ENCODE data around the gene GALNT13.

The GALNT13 gene

DNA sequence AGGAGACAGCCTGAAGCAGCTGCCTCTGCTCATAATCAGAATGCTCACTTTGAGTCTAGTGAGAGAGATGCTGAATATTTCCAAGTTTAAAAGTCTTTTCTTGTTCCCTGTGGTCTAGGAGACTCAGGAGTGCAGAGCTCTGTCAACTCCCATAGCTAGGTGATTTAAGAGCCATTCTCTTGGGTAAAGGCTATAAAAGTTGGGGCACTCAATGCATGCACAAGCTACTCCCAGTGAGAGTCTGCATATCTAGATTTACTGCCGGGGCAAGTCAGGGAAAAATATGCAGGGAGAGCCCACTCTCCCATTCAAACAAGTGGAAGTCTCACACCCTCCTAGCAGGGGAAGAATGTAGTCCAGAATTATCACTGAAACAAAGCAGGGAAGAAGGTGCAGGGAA lies 418.1 kb downstream of the GALNT13 start:
- no peak for DNase-seq (ENCODE audit: extremely low read depth in 1 of 2, low read depth in 1 of 2)

DNA sequence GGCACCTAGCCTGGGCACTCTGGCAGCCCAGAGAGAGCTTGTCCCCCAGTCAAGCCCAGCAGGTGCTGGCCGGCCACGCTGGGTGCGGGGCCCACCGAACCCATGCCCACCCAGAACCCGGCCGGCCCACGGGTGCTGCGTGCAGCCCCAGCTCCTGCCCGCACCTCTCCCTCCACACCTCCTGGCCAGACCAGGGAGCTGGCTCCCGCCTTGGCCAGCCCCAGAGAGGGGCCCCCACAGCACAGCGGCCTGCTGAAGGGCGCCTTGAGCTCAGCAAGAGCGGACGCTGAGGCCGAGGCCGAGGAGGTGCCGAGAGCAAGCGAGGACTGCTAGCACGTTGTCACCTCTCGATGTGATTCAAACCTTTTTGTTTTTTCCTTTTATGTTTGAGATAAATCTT lies 419.8 kb downstream of the GALNT13 start:
- DNase-seq (ENCODE audit: extremely low read depth in 1 of 2, low read depth in 1 of 2), result no peak

DNA sequence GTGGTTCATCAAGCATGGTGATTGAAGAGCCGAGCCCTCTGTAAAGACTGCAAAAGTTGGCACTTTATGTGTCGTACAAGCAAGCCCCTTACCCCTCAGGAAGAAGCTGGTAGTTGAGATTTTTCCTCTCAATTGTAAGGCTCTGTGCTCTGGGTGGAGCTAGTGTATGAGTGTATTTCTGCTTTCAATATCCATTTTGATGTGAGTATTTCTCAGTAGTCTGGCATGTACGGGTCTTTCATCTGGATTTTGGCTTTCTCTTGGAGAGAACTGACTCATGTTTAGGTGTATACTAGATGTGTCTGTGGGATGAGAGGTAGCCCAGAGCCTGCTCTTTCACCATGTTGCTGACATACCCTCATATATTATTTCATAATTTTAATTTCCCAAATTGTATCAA lies 420.2 kb downstream of the GALNT13 start:
- DNase-seq (ENCODE audit: extremely low read depth in 1 of 2, low read depth in 1 of 2), result no peak

DNA sequence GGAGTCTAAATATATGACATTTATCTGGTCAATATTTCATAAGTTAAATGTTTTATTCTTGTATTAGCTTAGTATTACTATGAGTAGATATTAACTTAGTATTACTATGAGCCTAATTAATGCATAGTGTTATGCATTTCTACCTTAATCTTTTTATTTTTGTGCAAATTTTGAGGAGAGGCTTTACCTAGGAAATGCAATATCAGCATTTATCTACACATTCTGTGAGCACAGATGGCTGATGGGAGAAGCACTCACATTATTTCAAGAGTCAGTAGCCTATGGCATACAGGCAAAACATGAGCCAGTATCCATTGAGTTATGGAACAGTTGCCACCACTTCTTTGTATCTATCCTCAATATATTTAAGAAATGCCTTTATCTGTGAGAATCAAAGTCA lies 422.1 kb downstream of the GALNT13 start:
- no peak for DNase-seq (ENCODE audit: extremely low read depth in 1 of 2, low read depth in 1 of 2)

DNA sequence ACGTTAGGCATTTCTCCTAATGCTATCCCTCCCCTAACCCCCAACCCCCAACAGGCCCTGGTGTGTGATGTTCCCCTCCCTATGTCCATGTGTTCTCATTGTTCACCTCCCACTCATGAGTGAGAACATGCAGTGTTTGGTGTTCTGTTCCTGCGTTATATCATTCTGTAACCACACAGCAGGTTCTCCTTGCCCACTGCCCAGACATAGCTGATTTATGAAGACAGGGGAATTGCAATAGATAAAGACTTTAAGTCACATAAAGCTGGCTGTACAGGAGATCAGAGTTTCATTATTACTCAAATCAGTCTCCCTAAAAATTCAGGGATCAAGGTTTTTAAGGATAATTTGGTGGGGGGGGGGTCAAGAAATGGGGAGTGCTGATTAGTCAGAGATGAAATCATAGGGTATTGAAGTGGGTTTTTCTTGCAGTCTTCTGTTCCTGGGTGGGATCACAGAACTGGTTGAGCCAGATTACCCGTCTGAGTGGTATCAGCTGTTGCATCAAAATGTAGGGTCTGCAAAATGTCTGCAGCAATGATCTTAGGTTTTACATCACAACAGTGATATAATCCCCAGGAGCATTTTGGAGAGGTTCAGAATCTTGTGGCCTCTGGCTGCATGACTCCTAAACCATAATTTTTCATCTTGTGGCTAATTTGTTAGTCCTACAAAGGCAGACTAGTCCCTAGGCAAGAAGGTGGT lies 434.7 kb downstream of the GALNT13 start:
- DNase-seq (ENCODE audit: extremely low read depth in 1 of 2, low read depth in 1 of 2), result no peak

DNA sequence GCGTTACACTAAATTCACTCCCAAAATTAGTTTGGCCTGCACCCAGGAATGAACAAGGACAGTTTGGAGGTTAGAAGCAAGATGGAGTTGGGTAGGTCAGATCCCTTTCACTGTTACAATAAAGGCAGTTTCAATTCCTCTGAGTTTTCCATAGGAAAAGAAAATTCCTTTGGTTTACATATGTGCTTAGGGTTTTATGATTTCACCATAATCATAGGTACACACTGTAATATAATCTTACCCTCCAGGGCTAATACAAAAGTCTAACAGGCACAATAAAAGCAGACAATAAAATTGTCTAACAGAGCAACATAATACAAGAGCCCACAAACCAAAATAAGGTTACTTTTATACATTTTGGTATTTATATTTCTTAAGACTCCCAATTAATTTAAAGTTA lies 435.3 kb downstream of the GALNT13 start:
- no peak for DNase-seq (ENCODE audit: extremely low read depth in 1 of 2, low read depth in 1 of 2)

DNA sequence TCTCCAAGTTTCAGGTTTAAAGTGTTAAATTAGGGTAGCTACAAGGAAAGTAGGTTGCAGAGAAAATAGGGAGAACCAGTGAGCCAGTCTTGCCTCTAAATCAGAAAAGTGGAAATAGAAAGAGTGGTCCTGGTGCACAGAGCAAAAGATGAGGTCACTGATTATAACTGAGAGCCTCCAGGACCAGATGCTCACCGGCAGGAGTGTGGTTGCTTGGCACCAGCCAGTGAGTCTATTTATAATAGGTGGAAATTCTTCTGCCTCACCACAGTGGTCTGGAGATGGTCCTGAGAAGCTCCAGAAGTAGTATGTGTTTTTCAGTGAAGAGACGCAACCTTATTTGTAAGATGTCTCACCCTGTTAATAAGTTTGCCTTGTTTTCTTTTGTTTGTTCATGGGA lies 452.9 kb downstream of the GALNT13 start:
- DNase-seq (ENCODE audit: extremely low read depth in 1 of 2, low read depth in 1 of 2), result no peak

DNA sequence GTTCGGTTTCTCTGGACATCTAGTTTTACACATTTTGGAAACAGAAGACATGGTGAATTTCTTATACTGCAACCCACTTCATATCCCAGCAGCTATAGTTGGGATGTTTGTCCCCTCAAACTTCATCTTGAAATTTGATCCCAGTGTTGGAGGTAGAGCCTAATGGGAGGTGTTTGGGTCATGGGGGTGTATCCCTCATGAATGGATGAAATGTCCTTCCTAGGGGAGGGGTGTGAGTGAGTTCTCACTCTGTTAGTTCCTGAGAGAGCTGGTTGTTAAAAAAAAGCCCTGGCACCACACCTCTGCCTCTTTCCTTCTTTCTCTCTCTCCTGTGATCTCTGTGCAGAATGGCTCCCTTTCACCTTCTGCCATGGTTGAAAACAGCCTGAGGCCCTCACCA lies 457.8 kb downstream of the GALNT13 start:
- DNase-seq (ENCODE audit: extremely low read depth in 1 of 2, low read depth in 1 of 2), result no peak

DNA sequence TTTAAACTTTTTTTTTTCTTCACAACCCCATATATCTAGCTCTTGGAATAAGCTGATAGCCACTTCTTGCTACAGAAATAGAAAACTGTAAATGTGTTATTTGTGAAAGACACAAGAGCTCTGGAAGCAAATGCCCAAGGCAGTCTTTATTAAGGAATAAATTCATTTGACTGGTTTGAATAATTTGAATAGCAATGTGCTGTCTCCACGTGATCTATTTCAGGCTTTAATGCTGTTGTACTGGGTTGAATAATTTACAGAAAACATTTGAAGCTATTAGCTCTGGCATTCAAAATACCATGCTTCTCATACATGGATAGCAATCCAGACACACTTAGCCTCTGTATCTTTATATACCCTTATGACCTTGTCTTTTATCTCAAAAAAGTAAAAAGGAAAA lies 460.1 kb downstream of the GALNT13 start:
- no peak for DNase-seq (ENCODE audit: extremely low read depth in 1 of 2, low read depth in 1 of 2)

DNA sequence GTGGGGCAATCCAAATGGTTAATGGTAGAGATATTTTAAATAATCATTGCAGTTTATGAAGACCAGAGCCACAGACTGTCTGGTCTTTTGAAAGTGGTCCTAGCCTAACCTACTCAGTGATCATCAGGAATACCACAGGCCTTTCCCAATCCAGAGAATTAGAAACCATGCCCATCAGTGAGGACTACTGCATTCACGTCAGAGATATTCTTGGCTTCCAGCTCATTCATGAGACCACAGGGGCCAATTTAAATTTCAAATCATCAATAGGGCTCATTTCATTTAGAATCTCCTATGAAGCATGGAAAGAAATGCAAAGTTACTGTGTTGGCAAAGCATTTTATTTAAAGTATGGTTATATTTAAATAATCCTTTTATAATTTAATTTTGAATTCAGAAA lies 464.5 kb downstream of the GALNT13 start:
- DNase-seq (ENCODE audit: extremely low read depth in 1 of 2, low read depth in 1 of 2), result no peak

DNA sequence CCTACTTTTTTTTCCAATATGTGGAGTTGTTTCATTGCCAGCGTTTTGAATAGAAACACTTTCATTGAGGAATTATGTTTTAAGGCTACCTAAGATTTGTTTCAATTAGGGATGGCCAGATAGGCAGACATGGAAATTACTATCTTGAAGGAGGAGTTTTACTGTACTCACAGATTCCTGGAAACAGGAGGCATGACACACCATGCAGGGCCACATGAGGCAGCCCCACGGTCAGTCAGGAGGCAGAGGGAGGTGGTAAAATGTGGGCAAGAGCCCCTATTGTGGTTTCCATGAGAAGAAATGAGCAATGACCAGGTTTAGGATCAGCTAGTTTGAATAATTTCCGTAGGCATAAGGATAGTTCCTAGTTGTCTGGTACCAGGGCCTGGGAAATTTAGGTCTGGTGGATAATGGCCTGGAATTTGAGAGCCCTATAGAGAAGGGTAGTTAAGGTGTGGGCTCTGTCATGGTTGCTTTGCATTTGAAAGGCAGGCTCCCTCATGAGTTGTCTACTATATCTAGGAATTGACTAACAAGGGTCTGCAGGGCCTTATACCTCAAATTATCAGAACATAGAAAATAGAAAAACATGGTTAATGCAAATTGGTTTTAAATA lies 466.7 kb downstream of the GALNT13 start:
- DNase-seq (ENCODE audit: extremely low read depth in 1 of 2, low read depth in 1 of 2), result no peak

DNA sequence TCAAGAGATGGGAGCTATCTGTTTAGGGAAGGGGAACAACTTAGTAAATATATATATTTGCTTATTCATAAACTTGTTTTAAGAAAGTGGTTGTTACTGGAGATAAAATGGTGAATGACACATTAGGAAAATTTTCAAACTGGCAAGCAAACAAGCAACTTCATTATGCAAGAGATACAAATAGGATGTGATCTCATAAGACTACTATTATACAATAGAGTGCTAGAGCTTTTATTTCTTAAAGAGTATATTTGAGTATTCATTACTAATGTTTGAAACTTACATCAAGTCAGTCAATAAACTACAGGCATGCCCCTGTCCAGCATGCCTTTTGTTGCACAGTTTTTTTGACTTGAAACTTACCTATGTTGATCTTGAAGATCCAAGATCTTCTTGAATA lies 471.6 kb downstream of the GALNT13 start:
- no peak for DNase-seq (ENCODE audit: extremely low read depth in 1 of 2, low read depth in 1 of 2)

DNA sequence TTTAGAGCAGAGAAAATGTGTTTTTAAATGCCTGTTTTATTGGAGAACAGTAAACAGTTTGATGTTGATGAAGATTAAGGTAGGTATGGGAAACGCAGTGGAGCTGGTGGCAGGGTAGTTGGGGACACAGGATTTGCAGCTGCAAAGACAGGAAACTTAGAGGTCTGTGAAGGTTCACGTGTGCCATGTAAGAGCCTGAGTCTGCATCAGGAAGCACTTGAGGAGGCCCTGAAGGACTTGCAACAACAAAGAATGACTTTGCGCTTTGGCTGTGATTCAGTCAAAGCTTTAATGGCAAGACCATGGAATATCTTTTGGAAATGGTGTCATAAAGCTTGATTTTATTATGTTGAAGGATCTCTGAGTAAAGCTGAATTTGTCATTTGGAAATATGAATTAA lies 479.2 kb downstream of the GALNT13 start:
- no peak for DNase-seq (ENCODE audit: extremely low read depth in 1 of 2, low read depth in 1 of 2)

DNA sequence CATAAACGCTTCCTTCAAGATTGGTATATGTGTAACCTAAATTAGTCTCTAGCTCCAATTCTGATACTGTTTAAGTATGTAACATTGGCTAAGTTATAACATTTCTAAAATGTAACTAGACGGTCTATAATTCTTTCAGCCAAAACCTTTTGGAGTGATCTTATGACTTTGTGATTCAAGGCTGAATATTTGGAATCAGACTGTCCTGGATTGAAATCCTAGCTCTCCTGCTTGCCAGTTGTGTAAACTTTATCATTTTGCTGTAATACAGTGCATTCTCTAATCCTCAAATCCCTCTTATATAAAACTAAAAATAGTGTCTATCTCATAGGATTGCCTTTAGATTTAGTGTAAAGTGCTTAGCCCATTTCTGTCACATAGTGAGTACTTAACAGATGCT lies 489.6 kb downstream of the GALNT13 start:
- DNase-seq (ENCODE audit: extremely low read depth in 1 of 2, low read depth in 1 of 2), result no peak

DNA sequence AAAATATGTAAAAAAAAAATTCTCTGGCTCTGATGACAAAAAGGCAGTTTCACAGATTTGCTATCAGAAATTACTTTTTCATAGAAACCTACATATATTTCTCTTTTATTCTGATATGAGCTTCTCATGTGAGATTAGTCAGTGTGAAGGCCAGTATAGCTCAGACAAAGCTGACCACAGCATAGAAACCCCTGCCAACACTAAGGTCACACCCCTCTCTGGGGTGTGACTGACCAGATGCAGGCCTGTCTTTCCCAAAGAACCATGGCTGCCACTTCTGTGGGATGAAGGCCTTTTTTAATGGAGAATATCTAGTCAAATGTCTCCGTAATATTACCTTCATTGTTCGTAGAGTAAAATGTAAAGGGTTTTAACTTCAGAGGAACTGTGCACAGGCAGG lies 496.4 kb downstream of the GALNT13 start:
- DNase-seq (ENCODE audit: extremely low read depth in 1 of 2, low read depth in 1 of 2), result no peak

DNA sequence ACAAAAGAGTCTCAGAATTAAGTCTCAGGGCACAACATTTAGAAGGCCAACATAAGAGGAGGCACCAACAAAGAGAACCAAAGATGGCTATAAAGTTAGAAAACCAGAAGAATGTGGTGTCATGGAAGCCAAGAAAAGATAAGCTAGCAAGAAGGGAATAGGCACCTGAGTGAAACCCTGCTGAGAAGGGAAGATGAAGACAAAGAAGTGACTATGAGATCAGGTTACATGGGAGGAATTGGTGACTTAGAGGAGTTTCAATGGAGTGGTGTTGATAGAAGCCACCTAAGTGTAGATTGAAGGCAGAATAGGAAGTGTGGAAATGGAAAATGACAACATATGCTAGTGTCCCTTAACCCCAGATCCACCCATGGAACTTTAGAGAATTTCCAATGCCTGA lies 499.2 kb downstream of the GALNT13 start:
- no peak for DNase-seq (ENCODE audit: extremely low read depth in 1 of 2, low read depth in 1 of 2)

DNA sequence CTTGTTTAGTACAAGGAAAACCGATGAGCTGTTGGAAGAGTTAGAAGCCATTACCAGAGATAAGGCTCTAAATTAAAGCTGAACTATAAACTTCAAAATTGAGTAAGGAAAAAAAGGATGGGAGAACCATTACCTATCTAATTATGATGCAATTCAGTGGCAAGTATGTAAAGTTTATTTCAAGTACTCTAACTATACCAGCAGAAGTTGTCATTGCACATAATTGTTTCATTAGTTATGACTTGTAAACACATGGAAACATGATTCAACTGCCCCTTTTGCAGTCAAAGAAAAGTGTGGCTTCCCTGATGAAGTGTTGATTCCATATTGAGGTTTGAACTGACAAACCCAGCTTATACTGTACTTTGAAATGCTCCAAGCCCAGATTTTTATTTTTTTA lies 502.7 kb downstream of the GALNT13 start:
- DNase-seq (ENCODE audit: extremely low read depth in 1 of 2, low read depth in 1 of 2), result no peak

DNA sequence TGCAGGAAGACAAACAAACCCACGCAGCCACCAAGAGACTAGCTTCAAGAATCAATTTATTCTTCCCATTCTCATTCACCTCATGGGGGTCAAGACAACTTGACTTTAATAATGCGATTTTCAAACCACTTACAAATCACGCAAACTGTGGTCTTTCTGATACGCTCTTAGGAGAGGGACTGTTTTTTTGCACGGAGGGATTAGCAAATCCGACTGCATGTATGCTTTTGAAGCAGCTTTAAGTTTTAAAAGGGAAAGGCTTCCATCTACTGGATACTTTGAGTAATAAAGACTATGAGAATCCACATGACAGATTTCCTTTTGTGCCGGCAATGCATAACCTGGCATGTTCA lies 503.8 kb downstream of the GALNT13 start:
- no peak for DNase-seq (ENCODE audit: extremely low read depth in 1 of 2, low read depth in 1 of 2)

DNA sequence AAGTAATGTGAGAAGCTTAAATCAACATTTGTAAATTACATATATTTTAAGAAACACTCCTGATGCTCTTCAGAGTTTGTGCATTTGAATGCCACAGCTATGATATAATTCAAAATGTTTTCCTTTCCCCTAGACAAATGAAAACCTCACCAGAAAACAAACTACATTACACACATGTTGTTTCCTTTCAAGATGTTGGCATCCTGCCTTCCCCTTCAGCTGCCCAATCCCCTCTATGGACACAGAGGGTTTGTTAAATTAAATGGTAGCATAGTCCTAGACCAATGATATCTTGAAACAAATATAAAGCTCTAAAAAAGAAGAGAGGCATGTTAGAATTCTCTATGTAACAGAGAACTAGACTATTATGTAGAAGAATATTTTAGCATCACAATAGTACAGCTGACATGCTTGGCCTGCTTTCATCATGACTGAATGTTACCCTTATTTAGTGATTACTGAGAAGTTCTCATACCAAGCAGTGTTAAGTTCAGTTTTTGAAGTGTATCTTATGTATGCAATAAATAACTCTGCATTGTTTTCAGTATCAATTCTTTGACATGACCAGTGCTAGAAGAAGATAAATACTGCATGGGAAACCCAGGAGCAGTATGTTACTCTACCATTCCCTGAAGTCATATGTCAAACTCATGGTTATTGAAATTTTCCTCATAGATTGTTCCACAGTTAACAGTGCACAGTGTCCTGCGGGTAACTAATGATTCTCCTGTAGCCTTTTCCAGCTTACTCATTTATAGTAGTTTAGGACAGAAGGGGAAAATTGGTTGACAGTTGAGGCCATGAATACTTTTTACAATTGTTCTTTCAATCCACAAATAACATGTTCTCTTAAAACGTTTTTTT lies 510.4 kb downstream of the GALNT13 start:
- DNase-seq (ENCODE audit: extremely low read depth in 1 of 2, low read depth in 1 of 2), result no peak

DNA sequence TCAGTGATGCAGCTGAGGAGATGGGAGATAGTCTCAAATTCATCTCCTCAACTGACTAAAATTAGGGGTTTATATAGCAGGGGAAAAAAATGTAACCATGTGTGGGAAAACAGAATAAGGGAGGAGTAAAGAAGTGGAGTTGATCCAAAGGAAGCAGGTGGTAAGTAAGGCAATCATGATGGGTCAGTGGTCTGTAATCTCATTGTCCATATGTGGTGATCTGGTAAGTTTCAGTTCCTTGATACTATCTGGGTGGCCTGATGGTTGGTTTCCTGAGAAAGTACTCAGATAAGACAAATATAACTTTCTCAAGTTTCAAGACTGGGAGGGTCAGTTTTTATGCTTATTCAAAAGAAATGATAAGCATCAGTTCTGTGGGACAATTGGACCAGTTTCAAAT lies 514.5 kb downstream of the GALNT13 start:
- no peak for DNase-seq (ENCODE audit: extremely low read depth in 1 of 2, low read depth in 1 of 2)

DNA sequence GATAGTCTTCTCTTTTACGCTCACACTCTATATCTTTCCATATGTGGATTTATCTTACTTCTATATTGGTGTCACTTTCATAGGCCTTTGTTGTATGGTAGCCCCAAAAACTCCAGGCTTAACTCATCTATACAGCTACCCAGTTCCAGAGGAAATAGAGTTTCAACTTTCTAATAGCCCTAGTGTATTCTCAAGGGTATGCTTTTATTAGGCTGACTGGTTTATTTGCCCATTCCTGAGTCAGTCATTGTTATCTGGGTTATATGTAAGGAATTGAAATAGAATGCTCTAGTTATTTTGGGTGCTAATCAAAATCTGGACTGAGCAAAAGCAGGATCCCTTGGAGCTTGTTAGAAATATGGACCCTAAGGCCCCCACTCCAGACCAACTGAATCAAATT lies 519.3 kb downstream of the GALNT13 start:
- DNase-seq (ENCODE audit: extremely low read depth in 1 of 2, low read depth in 1 of 2), result no peak

DNA sequence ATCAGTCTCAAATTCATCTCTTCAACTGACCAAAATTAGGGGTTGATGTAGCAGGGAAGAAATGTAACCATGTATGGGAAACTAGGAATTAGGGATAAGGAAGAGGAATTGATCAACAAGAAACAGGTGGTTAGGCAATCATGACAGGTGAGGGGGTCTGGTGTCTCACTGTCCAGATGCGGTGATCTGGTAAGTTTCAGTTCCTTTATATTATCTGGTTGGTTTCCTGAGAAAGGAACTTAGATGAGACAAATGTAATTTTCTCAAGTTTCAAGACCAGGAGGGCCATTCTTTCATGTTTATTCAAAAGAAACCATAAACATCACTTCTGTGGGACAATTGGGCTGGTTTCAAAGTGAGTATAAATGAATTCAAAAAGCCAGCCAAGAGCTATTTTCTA lies 520.5 kb downstream of the GALNT13 start:
- no peak for DNase-seq (ENCODE audit: extremely low read depth in 1 of 2, low read depth in 1 of 2)
